ENCODE data around the gene RIN3. TPM values are rescaled to one million over a fixed set of nuclear protein-coding genes. Genes with fewer than 3 reads are reported as not detected.

Gene RIN3
- total RNA-seq, 4 donors from 2014 or later, result 6.2 to 29.8 (median 12.2) TPM

- no peak for DNase-seq
- H3K36me3 ChIP-seq, result no peaks in the 10 kb centered on the region
- no peak for TF ChIP-seq CTCF (IDR thresholded peaks at IDR 0.05)
- TF ChIP-seq POLR2A (IDR thresholded peaks at IDR 0.05), result no peak
- intact Hi-C loops (cut with DNase I; ENCODE audit: low total_unique reads), result no loop called here
- no peaks in the 10 kb centered on the region for H3K9me3 ChIP-seq
- no peak overlapping the region for H3K4me3 ChIP-seq
- no peaks in the 10 kb centered on the region for H3K27me3 ChIP-seq
- no peak overlapping the region for H3K27ac ChIP-seq
- H3K4me1 ChIP-seq, result no peaks in the 10 kb centered on the region
These were observed 188.2 kb downstream of the RIN3 start for GRCh38 chr14:92701826-92702225.

- Histone ChIP-seq H3K4me1 (no peaks in the 10 kb centered on the region), H3K9me3 (no peaks in the 10 kb centered on the region), H3K4me3 (no peak overlapping the region), H3K27ac (no peak overlapping the region), H3K36me3 (no peaks in the 10 kb centered on the region), H3K27me3 (no peaks in the 10 kb centered on the region)
- intact Hi-C loops (cut with DNase I; ENCODE audit: low total_unique reads), result no loop called here
- TF ChIP-seq POLR2A (IDR thresholded peaks at IDR 0.05), result no peak
- TF ChIP-seq CTCF (IDR thresholded peaks at IDR 0.05), result no peak
- DNase-seq, result no peak
These were observed 188.9 kb downstream of the RIN3 start for GRCh38 chr14:92702441-92702918.

GRCh38 chr14:92703516-92703915 lies 189.9 kb downstream of the RIN3 start:
- no peak for TF ChIP-seq POLR2A (IDR thresholded peaks at IDR 0.05)
- no peak for TF ChIP-seq CTCF (IDR thresholded peaks at IDR 0.05)
- no peaks in the 10 kb centered on the region for H3K27me3 ChIP-seq
- intact Hi-C loops (cut with DNase I; ENCODE audit: low total_unique reads), result no loop called here
- H3K27ac ChIP-seq, result no peak overlapping the region
- peak in 1 of 2 donors; percentile 5 for DNase-seq
- H3K4me3 ChIP-seq, result no peak overlapping the region
- H3K4me1 ChIP-seq, result no peaks in the 10 kb centered on the region
- H3K9me3 ChIP-seq, result no peaks in the 10 kb centered on the region
- H3K36me3 ChIP-seq, result no peaks in the 10 kb centered on the region

- Histone ChIP-seq H3K4me3 (no peak overlapping the region), H3K36me3 (no peaks in the 10 kb centered on the region), H3K9me3 (no peaks in the 10 kb centered on the region), H3K27ac (no peak overlapping the region), H3K4me1 (no peaks in the 10 kb centered on the region), H3K27me3 (no peaks in the 10 kb centered on the region)
- intact Hi-C loops (cut with DNase I; ENCODE audit: low total_unique reads), result no loop called here
- DNase-seq, result no peak
- no peak for TF ChIP-seq CTCF (IDR thresholded peaks at IDR 0.05)
These were observed 190.6 kb downstream of the RIN3 start for GRCh38 chr14:92704036-92704804.

GRCh38 chr14:92704821-92705220 lies 191.2 kb downstream of the RIN3 start:
- H3K27ac ChIP-seq, result no peak overlapping the region
- no peaks in the 10 kb centered on the region for H3K9me3 ChIP-seq
- no peak for DNase-seq
- H3K4me3 ChIP-seq, result no peak overlapping the region
- TF ChIP-seq POLR2A (IDR thresholded peaks at IDR 0.05), result no peak
- no peak for TF ChIP-seq CTCF (IDR thresholded peaks at IDR 0.05)
- H3K27me3 ChIP-seq, result no peaks in the 10 kb centered on the region
- intact Hi-C loops (cut with DNase I; ENCODE audit: low total_unique reads), result no loop called here
- no peaks in the 10 kb centered on the region for H3K36me3 ChIP-seq
- H3K4me1 ChIP-seq, result no peaks in the 10 kb centered on the region
